Spinal cord (tissue), 10 donors: ENCODE data around the gene PDE6B. TPM values are rescaled to one million over a fixed set of nuclear protein-coding genes. Genes with fewer than 3 reads are reported as not detected.

Experiments used
- DNase-seq, 6 donors: peaks; one replicate each; pipeline versions ENCODE4 v3.0.0 to v3.0.0-alpha.2; 2013 to 2015; ENCODE audit warnings: low spot score in 6 of 6, low read depth in 4 of 6
- H3K27ac ChIP-seq: one replicate; pipeline ENCODE4 v1.5.1; 2013; ENCODE audit warnings: low read depth, low read length, control low read depth
- H3K27me3 ChIP-seq: one replicate; pipeline ENCODE4 v1.6.1; 2013; ENCODE audit warnings: low read length; ENCODE audit not compliant: control insufficient read depth, insufficient read depth
- H3K36me3 ChIP-seq: one replicate; pipeline ENCODE4 v1.6.1; 2013; ENCODE audit warnings: low read length; ENCODE audit not compliant: control insufficient read depth, insufficient read depth
- H3K4me1 ChIP-seq: one replicate; pipeline ENCODE4 v1.6.1; 2013; ENCODE audit warnings: low read length; ENCODE audit not compliant: control insufficient read depth, insufficient read depth
- H3K4me3 ChIP-seq: one replicate; pipeline ENCODE4 v1.5.1; 2013; ENCODE audit warnings: low read depth, low read length, control low read depth
- H3K9me3 ChIP-seq: one replicate; pipeline ENCODE4 v1.6.1; 2013; ENCODE audit warnings: low read length; ENCODE audit not compliant: control insufficient read depth, insufficient read depth
- WGBS: methylation state at CpG from one replicate; pipeline ENCODE4 v1.1.5; 2013; ENCODE audit warnings: missing lambda C conversion rate; ENCODE audit not compliant: insufficient coverage; 5-methylcytosine and 5-hydroxymethylcytosine counted together
- polyA plus RNA-seq, 2 donors: library from polyadenylated mRNA; unstranded; fragments of 120-200 nt; gene quantifications; one replicate each; pipeline ENCODE4 v1.2.1, GENCODE V29; 2013; ENCODE audit not compliant: insufficient read length in 2 of 2
- total RNA-seq, 2 donors: library from RNA; depleted of rRNA in 1 of 2; stranded (reverse); fragments of 120-200 nt in 1 of 2; fragments of >200 nt in 1 of 2; gene quantifications; one replicate each; pipeline versions ENCODE4 v1.2.3 to v1.2.4, GENCODE V29; 2013 to 2014
- donor health status: healthy.

PDE6B gene
- total and polyA plus RNA-seq, 4 donors: 16.8 to 24.1 (median 19.7) TPM

DNA sequence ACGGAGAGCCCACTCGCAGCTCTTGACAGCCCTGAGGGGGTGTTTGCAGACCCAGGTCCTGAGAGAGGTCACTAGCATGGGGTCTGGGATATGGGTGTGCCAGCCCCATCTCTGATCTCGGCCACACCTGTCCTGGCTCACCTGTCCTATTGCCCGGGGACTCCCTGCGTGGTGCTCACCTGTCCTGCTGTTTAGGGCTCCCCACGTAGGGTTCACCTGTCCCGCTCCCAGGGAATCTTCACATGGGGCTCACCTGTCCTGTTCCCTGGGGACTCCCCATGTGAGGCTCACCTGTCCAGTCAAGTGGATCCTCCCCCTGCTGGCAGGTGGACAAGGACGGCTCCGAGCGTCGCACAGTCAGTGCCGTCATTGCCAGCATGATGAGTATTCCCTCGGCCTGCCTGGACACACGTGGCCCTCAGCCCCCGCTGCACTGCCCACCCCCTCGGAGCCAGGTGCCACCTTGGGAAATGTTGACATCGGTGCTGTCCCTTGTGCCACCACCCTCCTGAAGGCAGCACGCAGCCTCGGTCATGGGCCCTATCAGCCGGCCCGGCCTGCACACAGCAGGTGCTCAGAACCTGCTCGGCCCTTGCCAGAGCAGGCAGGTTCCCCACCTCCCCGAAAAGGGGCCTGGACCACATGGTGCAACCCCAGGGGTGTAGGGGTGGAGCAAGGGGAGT lies 57.3 kb downstream of the PDE6B start:
- H3K27ac ChIP-seq: no peak overlapping the region
- no peaks in the 10 kb centered on the region for H3K27me3 ChIP-seq
- peaks cover 38% of the 10 kb centered on the region for H3K4me1 ChIP-seq
- peaks cover 3% of the 10 kb centered on the region for H3K36me3 ChIP-seq
- no peak for DNase-seq
- no peaks in the 10 kb centered on the region for H3K9me3 ChIP-seq
- 94% methylated on average over 23 of the region's 23 CpGs for WGBS
- H3K4me3 ChIP-seq: no peak overlapping the region

DNA sequence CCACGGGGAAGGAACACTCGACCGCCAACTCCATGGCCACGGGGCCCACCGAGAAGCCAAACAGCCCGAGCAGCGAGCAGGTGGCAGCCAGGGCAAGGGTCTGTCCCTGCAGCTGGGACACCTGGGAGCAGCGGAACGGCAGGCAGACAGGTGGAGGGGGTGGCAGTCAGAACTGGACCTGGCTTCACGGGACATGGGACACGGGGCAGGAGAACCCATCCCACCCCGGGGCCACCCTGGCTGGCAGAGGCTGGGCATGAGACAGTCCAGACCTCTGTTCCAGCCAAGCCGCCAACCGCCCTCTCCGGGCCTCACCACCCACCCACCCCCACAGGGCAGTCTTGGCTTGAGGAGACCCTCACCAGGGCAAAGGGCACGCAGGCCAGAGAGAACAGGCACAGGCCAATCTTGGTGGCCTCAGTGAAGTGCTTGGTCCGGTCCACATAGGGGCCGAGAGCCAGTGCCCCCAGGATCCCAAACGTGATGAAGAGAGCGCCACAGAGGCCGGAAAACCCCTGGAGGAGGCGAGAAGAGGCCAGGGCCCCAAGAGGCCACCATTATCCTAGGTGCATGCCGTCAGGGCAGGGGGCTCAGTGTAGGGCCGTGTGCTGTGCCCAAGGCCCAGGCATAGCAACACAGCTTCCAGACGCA lies 58.0 kb downstream of the PDE6B start:
- no peak for DNase-seq
- Histone ChIP-seq H3K27me3 (peaks cover 5% of the 10 kb centered on the region), H3K4me1 (peaks cover 38% of the 10 kb centered on the region), H3K36me3 (peaks cover 3% of the 10 kb centered on the region), H3K9me3 (no peaks in the 10 kb centered on the region), H3K27ac (no peak overlapping the region), H3K4me3 (no peak overlapping the region)
- 77% methylated on average over 23 of the region's 25 CpGs for WGBS

DNA sequence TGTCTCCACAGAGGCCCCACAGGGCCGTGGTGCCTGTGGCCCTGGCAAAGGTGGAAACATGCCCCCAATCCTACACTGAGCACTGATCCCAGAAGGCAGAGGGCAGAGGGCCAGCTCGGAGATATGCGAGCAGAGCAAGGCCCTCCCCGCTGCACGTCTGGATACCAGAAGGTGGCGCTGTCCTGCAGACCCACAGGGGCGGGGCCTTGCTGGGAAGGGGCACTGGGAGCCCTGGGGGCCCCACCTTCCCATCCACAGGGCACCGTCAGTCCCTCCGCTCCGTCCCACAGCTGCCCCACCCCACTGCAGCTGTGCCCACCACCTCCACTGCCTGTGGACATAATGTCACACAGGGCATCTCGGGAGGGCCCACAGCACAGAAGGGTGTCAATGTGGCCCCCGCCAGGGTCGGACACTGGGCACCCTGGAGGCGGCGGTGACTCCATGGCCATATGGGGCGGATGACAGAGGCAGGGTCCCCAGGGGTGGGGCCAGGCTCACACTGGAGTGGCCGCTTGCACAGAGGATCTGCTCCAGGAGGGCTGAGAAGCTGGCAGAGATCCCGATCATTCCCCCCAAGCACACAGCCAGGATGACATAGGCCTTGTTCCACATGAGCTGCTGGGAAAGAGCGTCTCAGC lies 58.7 kb downstream of the PDE6B start:
- H3K9me3 ChIP-seq: no peaks in the 10 kb centered on the region
- no peak overlapping the region for H3K4me3 ChIP-seq
- DNase-seq: peak in 2 of 6 donors; percentile 29 to 68
- peaks cover 42% of the 10 kb centered on the region for H3K4me1 ChIP-seq
- H3K27me3 ChIP-seq: peaks cover 9% of the 10 kb centered on the region
- 40% methylated on average over 18 of the region's 19 CpGs for WGBS
- no peak overlapping the region for H3K27ac ChIP-seq
- H3K36me3 ChIP-seq: peaks cover 3% of the 10 kb centered on the region

DNA sequence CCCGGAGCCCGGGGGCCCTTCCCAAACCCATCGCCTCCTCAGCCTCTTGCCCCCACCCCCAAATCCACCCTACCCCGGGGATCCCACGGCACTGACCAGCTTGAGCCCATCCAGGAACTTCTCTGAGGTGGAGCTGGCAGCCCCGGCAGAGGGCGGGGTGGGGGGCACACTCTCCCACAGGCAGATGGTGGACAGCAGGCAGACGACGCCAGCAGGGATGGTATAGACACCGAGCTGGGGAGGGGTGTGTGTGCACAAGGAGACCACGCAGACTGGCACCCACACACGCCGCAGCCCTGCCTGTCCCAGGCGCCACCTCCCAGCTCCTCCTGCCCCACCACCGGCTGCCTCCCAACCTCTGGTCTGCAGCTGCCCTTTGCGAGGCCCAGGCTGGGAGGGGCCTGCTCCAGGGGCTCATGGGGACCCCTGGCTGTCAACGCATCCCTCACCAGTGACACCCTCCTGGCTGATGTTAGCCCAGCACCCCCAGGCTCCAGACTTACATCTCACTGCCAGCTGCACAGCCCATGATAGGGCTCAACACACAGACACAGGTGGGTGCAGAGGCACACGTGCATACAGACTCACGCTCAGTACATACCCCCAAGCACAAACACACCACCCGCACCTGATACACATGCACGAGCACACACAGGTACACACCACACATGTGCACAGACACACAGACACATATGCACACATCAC lies 59.4 kb downstream of the PDE6B start:
- Histone ChIP-seq H3K4me1 (peaks cover 46% of the 10 kb centered on the region), H3K9me3 (no peaks in the 10 kb centered on the region), H3K27me3 (peaks cover 14% of the 10 kb centered on the region), H3K36me3 (peaks cover 3% of the 10 kb centered on the region), H3K4me3 (no peak overlapping the region), H3K27ac (no peak overlapping the region)
- WGBS: 80% methylated on average over 19 of the region's 21 CpGs
- no peak for DNase-seq

DNA sequence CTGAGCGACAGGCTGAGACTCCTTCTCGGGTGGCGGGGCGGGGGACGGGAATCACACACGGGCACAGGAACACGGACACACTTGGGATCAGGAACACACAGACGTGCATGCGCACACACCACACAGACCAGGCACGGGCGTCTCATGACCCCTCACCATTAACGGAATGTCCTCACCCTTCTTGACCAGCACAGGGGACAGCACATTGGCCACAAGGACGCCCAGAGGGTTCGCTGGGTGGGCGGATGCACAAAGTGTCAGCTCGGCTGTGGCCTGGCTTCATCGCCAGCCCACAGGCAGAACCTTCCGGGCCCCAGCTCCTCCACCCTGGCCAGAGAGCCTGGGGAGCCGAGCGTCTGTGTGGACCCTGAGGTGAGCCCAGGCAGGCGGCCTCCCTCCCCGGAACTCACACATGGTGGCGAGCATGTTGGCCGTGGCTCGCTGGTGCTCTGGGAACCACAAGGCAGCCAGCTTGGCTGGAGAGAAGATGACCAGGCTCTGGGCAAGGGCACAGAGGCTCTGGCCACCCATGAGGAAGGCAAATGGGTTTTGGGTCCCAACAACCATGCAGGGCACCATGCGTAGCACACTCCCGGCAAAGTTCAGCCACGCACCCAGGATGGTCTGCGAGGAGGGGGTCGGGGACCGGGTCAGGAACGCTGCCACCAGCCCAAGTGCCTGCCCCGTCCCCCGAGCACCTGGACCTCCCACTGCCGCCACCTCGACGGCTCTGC lies 60.5 kb downstream of the PDE6B start:
- H3K36me3 ChIP-seq: peaks cover 3% of the 10 kb centered on the region
- H3K4me1 ChIP-seq: peaks cover 38% of the 10 kb centered on the region
- no peak for DNase-seq
- peaks cover 14% of the 10 kb centered on the region for H3K27me3 ChIP-seq
- 91% methylated on average over 36 of the region's 37 CpGs for WGBS
- no peak overlapping the region for H3K27ac ChIP-seq
- no peaks in the 10 kb centered on the region for H3K9me3 ChIP-seq
- H3K4me3 ChIP-seq: no peak overlapping the region

DNA sequence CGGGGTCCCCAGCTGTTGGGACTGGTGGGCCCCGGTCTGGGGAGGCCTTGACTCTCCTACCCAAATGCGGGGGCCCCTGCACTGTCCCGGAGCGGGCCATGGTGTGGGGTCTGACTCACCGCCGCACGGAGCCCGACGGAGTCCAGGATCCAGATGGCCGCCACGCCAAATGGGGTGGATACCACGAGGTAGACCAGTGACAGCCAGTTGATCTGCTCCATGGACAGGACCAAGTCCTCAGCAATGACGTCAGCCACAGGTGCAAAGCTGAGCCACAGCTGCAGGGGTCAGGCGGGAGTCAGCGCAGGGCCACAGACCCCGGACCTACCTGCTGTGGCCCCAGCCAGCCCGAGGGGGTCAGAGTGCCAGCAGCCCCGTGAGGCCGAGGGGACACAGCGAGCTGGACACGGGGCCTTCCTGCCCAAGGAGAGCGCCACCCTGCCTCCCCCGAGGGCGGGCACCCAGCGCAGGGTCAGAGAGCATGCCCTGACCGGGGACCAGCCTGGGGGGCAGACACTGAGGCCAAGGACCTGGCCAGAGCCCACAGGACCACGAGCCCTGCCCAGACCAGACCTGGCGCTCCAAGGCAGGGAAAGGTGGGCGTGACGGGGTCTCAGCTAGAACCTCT lies 61.2 kb downstream of the PDE6B start:
- no peak for DNase-seq
- Histone ChIP-seq H3K4me3 (no peak overlapping the region), H3K27me3 (peaks cover 14% of the 10 kb centered on the region), H3K4me1 (peaks cover 34% of the 10 kb centered on the region), H3K27ac (no peak overlapping the region), H3K36me3 (peaks cover 3% of the 10 kb centered on the region), H3K9me3 (no peaks in the 10 kb centered on the region)
- WGBS: 91% methylated on average over 31 of the region's 31 CpGs

DNA sequence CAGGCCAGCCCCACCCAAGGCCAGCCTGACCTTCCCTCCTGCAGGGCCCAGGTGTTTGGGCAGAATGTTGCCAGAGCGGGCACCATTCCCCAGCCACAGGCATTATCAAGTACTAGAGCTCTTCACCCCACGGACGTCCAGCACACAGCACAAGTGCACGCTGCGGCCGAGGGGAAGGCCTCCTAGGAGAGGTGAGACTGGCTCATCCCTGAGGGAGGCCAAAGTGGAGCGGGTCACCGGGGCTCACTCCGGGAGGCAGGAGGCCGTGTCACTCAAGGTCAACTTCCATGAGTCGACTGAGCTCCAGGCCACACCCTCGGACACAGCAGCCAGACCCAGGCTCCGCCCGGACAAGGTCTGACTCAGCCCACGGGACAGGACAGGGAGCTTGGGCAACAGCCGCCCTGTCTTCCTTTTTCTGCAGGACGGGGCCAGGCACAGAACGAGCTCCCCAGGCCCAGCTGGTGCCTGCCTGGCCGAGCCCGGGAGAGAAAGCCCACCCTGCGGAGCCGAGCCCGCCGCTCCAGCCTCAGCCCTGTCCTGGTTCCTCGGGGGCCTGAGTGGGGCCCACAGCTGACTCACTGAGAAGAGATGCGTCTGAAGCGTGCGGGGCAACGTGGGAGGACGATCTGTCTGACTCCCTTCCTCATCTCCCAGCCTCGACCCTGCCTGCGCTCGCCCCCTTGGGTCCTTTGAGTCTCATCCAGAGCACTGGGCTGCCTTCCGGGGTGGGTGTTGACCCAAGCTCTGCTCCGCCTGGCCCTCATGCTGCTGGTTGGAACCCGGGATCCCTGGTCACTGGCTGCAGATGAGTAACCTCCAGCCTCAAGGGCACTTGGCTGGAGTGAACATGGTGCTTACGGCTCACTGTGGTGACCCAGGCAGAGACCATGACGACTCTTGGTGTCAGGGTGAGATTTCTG lies 61.9 kb downstream of the PDE6B start:
- peaks cover 14% of the 10 kb centered on the region for H3K27me3 ChIP-seq
- H3K36me3 ChIP-seq: peaks cover 3% of the 10 kb centered on the region
- no peak for DNase-seq
- H3K9me3 ChIP-seq: no peaks in the 10 kb centered on the region
- no peak overlapping the region for H3K4me3 ChIP-seq
- peaks cover 31% of the 10 kb centered on the region for H3K4me1 ChIP-seq
- H3K27ac ChIP-seq: no peak overlapping the region
- 83% methylated on average over 37 of the region's 38 CpGs for WGBS

DNA sequence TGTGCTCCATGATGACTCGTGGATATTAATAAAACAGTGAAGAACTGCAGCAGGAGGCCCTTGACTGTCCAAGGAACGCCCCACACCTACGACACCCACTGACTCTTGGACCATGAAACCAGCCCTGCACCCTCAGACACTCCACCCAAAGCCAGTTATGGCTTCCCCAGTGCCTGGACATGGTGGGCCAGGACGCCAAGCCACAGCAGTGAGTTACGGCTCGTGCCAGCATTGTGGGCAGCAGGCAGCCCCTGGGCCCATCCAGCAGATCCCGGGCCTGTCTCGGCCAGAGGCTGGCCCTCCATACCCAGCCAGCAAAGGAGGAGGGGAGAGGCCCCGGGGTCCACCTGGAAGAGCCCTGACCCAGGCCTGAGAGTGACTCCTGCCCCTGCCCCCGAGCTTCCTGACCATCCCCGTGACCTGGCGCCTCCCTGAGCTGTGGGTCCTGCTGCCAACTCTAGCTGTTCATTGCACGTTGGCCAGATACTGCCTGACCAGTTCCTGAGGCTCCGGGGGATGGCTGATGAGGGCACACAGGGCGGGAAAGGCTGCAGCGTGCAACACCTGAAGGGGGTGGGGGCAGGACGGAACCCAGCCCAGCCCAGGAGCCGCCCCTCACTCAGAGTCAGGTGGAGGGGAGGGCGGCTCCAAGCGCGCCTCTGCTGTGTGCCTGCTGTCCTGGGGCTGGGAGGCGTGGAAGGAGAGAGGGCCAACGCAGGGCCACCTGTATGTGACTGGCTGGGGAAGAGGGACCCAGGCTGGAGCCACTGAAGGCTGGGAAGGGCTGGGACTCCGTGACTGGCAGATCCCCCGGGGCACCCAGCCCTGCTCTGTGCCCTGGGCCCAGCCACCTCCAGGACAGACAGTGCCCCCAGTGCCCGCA lies 62.8 kb downstream of the PDE6B start:
- DNase-seq: no peak
- Histone ChIP-seq H3K9me3 (no peaks in the 10 kb centered on the region), H3K36me3 (peaks cover 3% of the 10 kb centered on the region), H3K27me3 (peaks cover 14% of the 10 kb centered on the region), H3K4me1 (peaks cover 24% of the 10 kb centered on the region), H3K4me3 (peak overlapping the region; percentile 21), H3K27ac (no peak overlapping the region)
- 72% methylated on average over 26 of the region's 26 CpGs for WGBS
